ENCODE results near the gene IL6.
"Not testable (repeated sequence)": the region's sequence is repeated elsewhere in the genome, so short reads cannot be mapped to it uniquely, and the experiment has no call there.

Gene IL6

DNA sequence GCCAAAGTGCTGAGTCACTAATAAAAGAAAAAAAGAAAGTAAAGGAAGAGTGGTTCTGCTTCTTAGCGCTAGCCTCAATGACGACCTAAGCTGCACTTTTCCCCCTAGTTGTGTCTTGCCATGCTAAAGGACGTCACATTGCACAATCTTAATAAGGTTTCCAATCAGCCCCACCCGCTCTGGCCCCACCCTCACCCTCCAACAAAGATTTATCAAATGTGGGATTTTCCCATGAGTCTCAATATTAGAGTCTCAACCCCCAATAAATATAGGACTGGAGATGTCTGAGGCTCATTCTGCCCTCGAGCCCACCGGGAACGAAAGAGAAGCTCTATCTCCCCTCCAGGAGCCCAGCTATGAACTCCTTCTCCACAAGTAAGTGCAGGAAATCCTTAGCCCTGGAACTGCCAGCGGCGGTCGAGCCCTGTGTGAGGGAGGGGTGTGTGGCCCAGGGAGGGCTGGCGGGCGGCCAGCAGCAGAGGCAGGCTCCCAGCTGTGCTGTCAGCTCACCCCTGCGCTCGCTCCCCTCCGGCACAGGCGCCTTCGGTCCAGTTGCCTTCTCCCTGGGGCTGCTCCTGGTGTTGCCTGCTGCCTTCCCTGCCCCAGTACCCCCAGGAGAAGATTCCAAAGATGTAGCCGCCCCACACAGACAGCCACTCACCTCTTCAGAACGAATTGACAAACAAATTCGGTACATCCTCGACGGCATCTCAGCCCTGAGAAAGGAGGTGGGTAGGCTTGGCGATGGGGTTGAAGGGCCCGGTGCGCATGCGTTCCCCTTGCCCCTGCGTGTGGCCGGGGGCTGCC is at the start of gene IL6:
Gene IL6 (plus strand): TSS at position 294 of the 807 bp plus-strand sequence. CDS start 63 bp downstream, at position 357.
- peak; percentile 72 for DNase-seq (ENCODE audit: insufficient read length, low spot score)
- no peak for TF ChIP-seq POLR2A (IDR thresholded peaks at IDR 0.05; ENCODE audit: low read depth, low read length)
- FAIRE-seq: no peak

DNA sequence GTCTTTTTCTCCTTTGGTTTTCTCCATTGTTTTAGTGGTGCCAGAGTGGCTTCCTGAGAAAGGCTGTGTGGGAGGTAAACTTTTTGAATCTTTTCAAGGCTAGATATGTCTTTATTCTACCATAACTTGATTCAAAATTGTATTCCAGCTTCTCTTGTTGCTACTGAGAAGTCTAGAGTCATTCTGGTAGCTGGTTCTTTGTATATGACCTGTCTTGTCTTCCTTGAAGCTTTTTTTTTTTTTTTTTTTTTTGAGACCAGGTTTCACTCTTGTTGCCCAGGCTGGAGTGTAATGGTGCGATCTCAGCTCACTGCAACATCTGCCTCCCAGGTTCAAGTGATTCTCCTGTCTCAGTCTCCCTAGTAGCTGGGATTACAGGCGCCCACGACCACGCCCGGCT is 49.7 kb upstream of the IL6 start:
- not testable (repeated sequence) for DNase-seq (ENCODE audit: insufficient read length, low spot score); FAIRE-seq

DNA sequence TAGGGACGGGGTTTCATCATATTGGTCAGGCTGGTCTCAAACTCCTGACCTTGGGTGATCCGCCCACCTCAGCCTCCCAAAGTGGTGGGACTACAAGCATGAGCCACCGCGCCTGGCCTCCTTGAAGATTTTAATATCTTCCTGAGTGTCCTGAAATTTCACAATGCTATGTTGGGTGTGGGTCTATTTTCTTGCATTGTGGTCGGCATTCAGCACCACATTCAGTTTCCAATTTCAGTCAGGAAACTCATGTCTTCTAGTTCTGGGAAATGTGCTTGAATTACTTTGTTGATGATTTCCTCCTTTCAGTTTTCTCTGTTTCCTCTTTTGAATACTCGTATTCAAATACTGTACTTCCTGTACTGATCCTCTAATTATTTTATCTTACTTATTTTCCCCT is 49.3 kb upstream of the IL6 start:
- FAIRE-seq (no peak), DNase-seq (ENCODE audit: insufficient read length, low spot score) (no peak)
- TF ChIP-seq POLR2A (IDR thresholded peaks at IDR 0.05; ENCODE audit: low read depth, low read length): no peak

DNA sequence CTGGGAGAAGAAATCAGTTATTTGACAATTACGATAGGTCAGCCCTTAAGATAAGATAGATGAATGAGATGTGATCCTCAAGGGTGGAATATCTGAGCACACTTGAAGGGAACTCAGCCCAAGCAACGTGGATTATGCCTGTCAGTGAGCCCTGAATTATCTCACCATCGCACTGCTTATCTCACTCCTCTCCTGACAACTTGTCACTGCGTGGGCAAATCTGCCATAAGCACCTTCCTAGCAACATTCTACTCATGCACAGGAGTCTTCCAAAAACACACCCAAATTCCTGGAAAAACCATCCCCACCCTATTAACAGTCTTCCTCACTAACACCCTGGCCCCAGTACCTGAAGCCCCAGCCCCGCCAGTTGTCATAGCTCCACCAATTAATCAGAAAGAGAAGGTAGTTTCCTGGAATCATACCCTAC is 46.5 kb upstream of the IL6 start:
- FAIRE-seq: no peak
- no peak for DNase-seq (ENCODE audit: insufficient read length, low spot score)

DNA sequence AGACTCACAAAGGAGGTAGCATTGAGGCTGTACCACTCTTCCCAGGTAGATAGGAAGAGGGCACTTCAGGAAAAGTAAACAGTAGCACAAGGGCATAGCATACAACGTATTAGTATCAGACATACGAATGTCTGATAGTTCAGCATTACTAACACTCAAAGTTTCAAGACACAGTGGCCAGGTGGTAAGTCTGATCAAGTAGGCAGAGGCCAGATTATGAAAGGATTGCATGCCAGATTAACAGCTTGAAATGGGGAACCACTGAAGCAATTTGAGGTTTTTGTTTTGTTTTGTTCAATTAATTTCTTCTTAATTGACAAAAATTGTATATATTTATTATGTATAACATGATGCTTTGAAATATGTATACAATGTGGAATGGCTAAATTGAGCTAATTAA is 45.7 kb upstream of the IL6 start:
- TF ChIP-seq POLR2A (IDR thresholded peaks at IDR 0.05; ENCODE audit: low read depth, low read length): no peak
- DNase-seq (ENCODE audit: insufficient read length, low spot score) (no peak), FAIRE-seq (no peak)

More for the DNA sequence above, 46.5 kb upstream of the IL6 start:
- TF ChIP-seq POLR2A (IDR thresholded peaks at IDR 0.05; ENCODE audit: low read depth, low read length): no peak

DNA sequence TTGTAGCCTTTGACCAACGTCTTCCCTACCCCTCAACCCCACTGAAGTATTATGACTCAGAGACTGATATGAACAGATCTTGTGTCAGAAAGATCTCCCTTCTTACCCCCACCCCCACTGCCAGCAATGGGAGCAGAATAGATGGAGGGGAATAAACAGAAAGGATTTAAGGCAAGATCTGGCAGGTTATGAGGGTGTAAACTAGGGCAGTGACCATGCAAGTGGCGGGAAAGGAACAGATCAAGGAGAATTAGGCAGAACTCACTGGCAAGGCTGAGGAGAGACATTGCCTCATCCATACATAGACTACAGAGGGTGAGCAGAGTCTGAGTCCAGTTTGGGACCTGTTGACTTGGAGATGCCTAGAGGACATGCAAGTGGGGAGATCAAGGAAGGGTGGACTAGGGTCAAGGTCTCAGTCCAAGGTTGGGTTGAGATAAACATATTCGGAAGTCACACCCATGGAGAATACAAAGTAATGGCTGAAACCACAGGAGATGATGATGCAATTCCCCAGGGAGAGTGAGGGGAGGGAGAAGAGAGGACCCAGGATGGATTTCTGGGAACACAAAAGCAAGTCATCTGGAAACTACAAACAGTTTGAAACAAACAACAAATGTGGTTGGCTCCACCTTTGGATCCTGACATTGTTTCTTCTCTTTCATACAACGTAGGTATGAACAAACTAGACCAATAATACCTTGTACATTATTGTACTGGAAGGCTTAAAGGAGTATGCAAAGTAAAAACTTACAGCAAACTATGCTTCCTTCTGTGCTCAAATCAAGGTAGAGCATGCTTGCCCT is 44.9 kb upstream of the IL6 start:
- DNase-seq (ENCODE audit: insufficient read length, low spot score) (no peak), FAIRE-seq (no peak)
- TF ChIP-seq POLR2A (IDR thresholded peaks at IDR 0.05; ENCODE audit: low read depth, low read length): no peak

DNA sequence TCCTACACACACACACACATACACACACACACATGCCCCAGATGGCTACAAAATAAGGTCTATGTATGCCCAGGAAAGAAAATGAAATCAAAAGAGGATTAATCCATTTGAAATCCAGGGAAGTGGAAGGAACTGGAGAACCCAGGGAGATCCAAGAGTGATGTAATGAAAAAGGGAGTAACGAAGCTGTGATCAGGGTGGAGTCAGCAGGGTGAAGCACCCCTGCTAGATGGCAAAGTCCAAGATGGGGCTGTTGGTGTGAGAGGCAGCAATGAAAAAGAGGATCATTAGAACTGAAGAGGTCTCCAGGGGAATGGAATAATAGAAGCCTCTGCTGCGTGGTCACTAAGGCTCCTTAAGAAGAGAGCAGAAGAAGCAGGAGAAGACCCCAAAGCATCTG is 43.6 kb upstream of the IL6 start:
- FAIRE-seq: no peak
- no peak for TF ChIP-seq POLR2A (IDR thresholded peaks at IDR 0.05; ENCODE audit: low read depth, low read length)
- no peak for DNase-seq (ENCODE audit: insufficient read length, low spot score)

DNA sequence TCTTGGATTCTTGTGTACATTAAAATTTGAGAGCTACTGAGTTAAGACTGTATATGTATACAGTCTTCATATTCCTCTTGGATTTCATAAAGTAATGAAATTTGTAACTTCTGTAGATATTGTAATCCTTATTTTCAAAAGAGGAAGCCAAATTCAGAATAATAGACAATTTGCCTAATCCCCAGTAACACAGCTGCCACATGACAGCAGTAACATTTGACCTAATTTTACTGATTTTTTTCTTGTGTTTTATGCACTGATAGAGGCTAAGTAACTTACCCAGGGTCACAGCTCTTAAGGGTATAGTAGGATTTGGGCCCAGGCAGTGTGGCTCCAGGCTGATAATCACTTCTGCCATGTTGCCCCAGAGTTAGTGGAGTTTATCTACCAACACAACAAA is 40.4 kb upstream of the IL6 start:
- TF ChIP-seq POLR2A (IDR thresholded peaks at IDR 0.05; ENCODE audit: low read depth, low read length): no peak
- FAIRE-seq: no peak
- DNase-seq (ENCODE audit: insufficient read length, low spot score): no peak

DNA sequence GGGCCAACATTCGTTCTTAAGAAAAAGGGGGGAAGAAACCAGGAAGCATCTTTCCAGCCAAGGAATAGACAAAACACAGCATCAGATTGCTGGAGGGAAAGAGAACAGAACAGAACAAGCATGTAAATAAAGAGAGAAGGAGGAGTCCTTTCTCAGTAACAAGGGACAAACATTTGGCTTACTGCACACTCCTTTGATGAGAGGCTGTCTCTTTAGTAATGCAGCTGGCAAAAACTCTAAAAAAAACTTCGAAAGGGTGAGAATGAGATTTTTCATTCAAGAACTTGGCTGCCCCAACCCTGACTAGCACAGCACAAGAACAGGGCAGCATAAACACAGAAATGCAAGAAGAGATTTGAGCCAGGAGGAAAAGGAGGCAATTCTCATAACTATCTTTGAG is 38.9 kb upstream of the IL6 start:
- TF ChIP-seq POLR2A (IDR thresholded peaks at IDR 0.05; ENCODE audit: low read depth, low read length): no peak
- DNase-seq (ENCODE audit: insufficient read length, low spot score): no peak
- no peak for FAIRE-seq

DNA sequence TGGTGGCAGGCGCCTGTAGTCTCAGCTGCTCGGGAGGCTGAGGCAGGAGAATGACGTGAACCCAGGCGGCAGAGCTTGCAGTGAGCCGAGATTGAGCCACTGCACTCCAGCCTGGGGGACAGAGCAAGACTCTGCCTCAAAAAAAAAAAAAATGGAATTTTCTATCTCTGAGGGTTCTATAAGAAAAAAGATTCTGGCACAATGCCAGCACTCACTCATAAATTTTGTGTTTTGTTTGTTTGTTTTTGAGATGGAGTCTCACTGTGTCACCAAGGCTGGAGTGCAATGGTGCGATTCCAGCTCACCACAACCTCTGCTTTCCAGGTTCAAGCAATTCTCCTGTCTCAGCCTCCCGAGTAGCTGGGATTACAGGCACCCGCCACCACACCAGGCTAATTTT is 38.1 kb upstream of the IL6 start:
- FAIRE-seq; DNase-seq (ENCODE audit: insufficient read length, low spot score): not testable (repeated sequence)

DNA sequence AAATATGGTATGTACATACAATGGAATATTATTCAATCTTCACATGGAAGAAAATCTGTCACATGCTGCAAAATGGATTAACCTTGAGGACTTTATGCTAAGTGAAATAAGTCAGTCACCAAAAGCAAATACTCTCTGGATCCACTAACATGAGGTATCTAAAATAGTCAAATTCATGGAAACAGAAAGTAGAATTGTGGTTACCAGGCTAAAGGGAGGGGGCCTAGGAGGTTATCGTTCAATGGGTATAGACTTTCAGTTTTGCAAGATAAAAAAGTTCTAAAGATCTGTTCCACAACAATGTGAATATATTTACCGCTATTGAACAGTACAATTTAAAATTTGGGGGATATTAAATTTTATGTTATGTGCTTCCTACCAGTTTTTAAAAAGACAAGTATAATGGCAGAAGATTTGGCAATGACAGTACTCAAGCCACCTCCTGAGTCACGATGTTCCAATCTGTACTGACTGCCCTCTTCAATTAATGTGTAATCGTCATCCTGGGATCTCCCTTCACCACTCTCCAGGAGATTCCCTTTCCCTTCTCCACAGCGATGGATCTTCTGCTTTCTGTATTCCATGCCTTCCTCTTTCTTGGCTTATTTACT is 32.3 kb upstream of the IL6 start:
- no peak for FAIRE-seq
- no peak for TF ChIP-seq POLR2A (IDR thresholded peaks at IDR 0.05; ENCODE audit: low read depth, low read length)
- no peak for DNase-seq (ENCODE audit: insufficient read length, low spot score)

DNA sequence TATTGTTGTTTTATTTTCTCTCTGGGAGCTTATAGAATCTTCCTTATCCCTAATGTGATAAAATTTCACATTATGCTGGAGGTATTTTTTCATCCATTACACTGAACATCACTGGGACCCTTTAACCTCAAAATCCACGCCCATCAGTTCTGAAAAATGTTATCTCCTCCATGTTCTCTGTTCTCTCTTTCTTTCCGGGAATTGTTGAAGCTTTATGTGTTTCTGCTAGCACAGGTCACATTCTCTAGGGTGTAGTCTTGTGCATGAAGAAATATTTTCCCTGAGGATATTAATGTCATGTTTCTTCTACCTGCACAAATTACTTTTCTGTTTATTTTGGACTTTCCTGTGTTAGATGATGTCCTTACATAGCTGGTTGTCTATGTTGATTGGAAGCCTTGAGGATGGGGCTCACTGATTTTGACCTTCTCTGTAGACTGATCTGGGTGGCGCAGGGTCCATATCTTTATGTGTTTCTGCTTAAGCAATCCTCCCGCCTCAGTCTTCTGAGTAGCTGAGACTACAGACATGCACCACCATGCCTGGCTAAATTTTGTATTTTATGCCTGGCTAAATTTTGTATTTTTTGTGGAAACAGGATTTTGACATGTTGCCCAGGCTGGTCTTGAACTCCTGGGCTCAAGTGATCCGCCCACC is 31.4 kb upstream of the IL6 start:
- TF ChIP-seq POLR2A (IDR thresholded peaks at IDR 0.05; ENCODE audit: low read depth, low read length): no peak
- FAIRE-seq (no peak), DNase-seq (ENCODE audit: insufficient read length, low spot score) (no peak)

DNA sequence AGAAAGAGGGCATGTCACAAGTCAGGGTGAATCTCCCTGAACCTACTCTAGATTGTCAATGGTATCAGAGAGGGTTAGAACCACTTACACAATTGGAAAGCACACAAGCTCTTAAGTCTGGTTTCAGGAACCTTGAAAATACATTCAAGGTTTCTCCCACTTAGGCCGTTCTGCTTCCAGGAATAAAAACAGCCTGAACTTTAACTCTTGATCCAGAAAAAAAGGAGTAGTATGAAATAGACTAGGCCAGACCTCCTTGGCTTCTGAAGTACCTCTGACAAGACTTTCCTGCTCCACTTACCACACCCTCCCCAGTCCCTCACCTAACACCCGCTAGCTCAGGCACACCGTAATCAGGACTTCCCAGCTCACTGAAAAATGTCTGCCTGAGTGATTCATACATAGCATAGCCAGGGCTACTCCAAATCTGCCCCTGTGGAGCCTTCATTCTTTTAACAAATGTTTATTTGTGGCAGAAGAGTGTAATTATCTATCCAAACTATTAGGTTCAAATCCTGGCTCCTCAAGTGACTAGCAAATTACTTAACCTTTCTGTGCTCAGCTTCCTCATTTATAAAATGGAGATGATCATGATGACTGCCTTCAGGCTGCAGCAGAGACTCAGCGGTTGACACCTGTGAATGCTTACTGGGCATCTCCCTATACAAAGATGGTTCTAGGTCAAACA is 30.3 kb upstream of the IL6 start:
- DNase-seq (ENCODE audit: insufficient read length, low spot score): peak; percentile 28
- FAIRE-seq: no peak
- no peak for TF ChIP-seq POLR2A (IDR thresholded peaks at IDR 0.05; ENCODE audit: low read depth, low read length)
